GM19455 (cell line): ENCODE results near the gene ZNF575.

Experiments
- ATAC-seq: cut with Tn5 transposase; IDR thresholded peaks from one replicate; pipeline ENCODE4 v1.9.1; 2021; ENCODE audit not compliant: unreplicated experiment

The ZNF575 gene

GRCh38 chr19:43532962-43533545 lies at the start of gene ZNF575:
TSS of gene ZNF575 (plus strand) at chr19:43533188. CDS start at chr19:43534423, 1,235 bp downstream.
- peak; percentile 58 for ATAC-seq

GRCh38 chr19:43483281-43483680 lies 49.7 kb upstream of the ZNF575 start:
- ATAC-seq: no peak

- ATAC-seq: no peak
These were observed 47.0 kb upstream of the ZNF575 start for GRCh38 chr19:43485951-43486350.

GRCh38 chr19:43486412-43486811 lies 46.6 kb upstream of the ZNF575 start:
- ATAC-seq: no peak

GRCh38 chr19:43488179-43488578 lies 44.8 kb upstream of the ZNF575 start:
- ATAC-seq: no peak

- ATAC-seq: no peak
These were observed 43.7 kb upstream of the ZNF575 start for GRCh38 chr19:43489310-43489709.

- ATAC-seq: no peak
These were observed 42.9 kb upstream of the ZNF575 start for GRCh38 chr19:43489979-43490599.

GRCh38 chr19:43490759-43491158 lies 42.2 kb upstream of the ZNF575 start:
- ATAC-seq: no peak

GRCh38 chr19:43495082-43495481 lies 37.9 kb upstream of the ZNF575 start:
- ATAC-seq: no peak

GRCh38 chr19:43496960-43497359 lies 36.0 kb upstream of the ZNF575 start:
- no peak for ATAC-seq

- ATAC-seq: no peak
These were observed 34.6 kb upstream of the ZNF575 start for GRCh38 chr19:43498233-43498842.

GRCh38 chr19:43499042-43499441 lies 33.9 kb upstream of the ZNF575 start:
- ATAC-seq: no peak

- ATAC-seq: no peak
These were observed 31.1 kb upstream of the ZNF575 start for GRCh38 chr19:43501661-43502418.

- ATAC-seq: no peak
These were observed 30.5 kb upstream of the ZNF575 start for GRCh38 chr19:43502419-43502976.

GRCh38 chr19:43503501-43504425 lies 29.2 kb upstream of the ZNF575 start:
- ATAC-seq: peak; percentile 82

GRCh38 chr19:43504426-43505185 lies 28.4 kb upstream of the ZNF575 start, which contains the start of gene PHLDB3:
TSS of gene PHLDB3 (minus strand) at chr19:43504746. CDS start at chr19:43504118, 628 bp downstream.
- ATAC-seq: peak; percentile 34

GRCh38 chr19:43505186-43505456 lies 27.9 kb upstream of the ZNF575 start:
- ATAC-seq: no peak

- ATAC-seq: no peak
These were observed 27.0 kb upstream of the ZNF575 start for GRCh38 chr19:43505941-43506340.

- no peak for ATAC-seq
These were observed 26.4 kb upstream of the ZNF575 start for GRCh38 chr19:43506629-43507028.

- ATAC-seq: no peak
These were observed 25.1 kb upstream of the ZNF575 start for GRCh38 chr19:43507880-43508279.
